HG03442 (cell line): ENCODE results near the gene CACNA1B.

Source experiments
- ATAC-seq: cut with Tn5 transposase; IDR thresholded peaks from one replicate; pipeline ENCODE4 v1.9.1; 2021; ENCODE audit warnings: mild to moderate bottlenecking, moderate library complexity; ENCODE audit not compliant: unreplicated experiment

Gene CACNA1B

DNA sequence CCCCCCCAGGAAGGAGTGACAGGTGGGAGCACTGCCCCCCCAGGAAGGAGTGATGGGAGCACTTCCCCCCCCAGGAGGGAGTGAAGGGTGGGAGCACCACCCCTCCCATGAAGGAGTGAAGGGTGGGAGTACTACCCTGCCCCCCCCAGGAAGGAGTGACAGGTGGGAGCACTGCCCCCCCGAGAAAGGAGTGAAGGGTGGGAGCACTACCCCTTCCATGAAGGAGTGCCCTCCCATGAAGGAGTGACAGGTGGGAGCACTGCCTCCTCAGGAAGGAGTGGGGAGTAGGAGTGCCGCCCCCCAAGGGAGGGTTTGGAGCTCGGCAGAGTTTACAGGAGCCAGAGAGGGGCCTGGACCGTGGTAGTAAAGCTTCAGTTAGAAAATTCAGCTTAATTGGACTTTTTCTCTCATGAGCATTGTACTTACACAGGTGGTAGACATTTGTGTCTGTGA is 100.7 kb downstream of the CACNA1B start:
- no peak for ATAC-seq

DNA sequence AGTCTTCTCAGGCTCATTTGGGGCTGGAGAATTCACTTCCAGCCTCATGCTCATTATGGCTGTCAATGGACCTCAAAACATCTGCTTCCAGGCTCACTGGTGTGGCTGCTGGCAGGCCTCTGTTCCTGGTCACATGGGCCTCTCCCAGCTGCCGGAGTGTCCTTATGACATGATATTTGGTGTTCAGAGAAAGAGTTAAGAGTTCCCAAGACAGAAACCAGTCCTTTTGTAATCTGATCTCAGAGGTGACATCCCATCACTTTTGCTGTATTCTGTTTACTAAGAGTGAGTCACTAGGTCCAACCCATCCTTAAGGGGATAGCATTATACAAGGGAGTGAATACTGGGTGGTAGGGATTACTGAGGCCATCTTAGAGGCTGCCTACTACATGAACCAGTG is 104.6 kb downstream of the CACNA1B start:
- no peak for ATAC-seq

DNA sequence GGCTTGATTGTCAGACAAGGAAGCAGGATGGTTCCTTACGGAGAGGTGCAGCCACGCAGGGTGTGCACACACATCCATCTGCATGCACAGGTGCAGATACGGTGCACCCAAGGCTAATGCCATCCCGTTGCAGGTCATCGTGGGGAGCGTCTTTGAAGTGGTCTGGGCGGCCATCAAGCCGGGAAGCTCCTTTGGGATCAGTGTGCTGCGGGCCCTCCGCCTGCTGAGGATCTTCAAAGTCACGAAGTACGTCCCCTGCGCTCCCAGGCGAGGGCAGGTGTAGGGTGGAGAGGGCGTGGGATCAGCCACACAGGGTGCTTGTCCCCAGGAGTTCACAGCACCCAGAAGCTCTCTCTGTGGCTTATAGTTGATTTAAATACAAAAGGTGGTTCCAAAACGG is 106.4 kb downstream of the CACNA1B start:
- no peak for ATAC-seq

DNA sequence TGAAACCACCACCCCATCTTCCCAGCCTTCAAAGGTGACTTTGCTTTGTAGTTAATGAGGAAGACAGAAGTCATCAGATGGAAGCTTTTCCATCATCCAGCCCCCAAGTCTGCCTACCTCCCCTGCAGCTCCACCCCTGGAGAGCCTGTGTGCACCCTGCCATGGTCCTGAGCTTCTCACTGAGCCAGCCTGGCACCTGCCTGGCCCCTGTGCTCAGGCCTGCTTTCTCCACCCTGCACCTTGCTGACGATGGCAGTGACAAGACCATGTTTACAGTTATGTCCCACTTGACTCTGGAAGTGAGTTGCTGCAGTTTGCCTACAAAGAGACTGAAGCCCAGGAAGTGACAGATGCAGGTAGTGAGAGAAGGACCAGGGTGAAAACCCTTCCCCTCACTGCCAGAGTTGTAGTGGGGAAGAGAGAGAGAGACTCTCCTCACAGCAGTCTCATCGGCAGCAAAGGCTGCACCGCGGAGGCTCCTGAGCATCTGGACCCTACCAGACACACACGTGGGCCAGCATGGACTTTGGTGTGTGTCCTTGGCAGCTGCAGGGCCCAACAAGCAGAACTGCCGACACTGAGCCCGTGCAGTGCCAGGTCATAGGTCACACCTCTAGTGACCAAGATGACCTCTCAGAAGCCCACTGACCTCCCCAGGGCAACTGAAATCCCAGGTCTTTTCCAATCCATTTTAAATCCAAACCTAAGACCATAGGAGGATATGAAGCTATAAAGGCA is 107.1 kb downstream of the CACNA1B start:
- ATAC-seq: no peak

DNA sequence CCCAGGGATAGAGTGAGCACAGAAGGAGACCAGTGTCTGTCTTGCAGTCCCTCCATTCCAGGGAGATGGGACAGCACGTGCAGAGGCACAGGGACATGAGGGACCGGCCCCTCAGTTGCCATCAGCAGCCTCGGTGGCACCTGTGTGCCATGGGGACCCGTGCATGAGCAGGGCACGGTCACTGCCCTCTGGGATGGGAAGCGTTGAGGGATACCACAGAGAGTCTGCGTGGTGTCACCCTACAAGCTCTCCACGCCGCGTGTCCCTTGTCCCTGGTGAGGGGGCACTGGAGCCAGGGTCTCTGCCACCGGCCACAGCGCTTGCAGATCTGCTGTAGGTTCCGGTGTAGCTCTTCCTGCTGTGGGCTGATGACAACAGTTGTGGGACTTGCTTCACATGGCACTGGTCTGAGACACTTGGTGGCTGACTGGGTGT is 108.1 kb downstream of the CACNA1B start:
- ATAC-seq: no peak

DNA sequence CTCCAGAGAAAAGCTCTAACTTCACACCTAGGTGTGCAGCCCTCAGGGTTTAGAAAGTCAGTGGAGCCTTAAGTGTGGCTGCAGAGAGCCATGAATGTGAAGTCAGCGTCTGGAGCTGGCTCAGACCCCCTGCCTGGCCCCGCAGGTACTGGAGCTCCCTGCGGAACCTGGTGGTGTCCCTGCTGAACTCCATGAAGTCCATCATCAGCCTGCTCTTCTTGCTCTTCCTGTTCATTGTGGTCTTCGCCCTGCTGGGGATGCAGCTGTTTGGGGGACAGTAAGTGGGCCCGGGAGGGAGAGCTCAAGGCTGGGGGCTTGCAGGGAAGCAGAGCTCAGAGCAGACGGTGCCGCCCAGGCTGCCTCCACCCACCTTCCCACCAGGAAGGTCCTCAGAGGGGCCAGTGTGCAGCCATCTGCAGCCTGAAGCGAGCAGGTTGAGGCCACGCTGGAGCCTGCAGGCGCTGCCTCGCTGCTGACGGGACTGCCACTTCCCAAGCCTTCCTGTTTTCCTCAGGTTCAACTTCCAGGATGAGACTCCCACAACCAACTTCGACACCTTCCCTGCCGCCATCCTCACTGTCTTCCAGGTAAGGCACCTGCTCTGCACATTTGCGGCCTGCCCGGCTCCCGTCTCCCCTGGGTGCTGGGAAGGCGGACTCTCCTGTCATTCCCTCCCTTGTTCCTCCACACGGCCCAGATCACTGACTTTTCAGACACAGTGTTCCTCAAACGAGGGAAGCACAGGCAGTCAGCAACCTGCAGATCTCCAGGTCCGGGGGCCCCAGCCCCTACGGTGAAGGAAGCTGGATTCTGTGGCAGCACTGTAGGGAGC is 108.9 kb downstream of the CACNA1B start:
- no peak for ATAC-seq

DNA sequence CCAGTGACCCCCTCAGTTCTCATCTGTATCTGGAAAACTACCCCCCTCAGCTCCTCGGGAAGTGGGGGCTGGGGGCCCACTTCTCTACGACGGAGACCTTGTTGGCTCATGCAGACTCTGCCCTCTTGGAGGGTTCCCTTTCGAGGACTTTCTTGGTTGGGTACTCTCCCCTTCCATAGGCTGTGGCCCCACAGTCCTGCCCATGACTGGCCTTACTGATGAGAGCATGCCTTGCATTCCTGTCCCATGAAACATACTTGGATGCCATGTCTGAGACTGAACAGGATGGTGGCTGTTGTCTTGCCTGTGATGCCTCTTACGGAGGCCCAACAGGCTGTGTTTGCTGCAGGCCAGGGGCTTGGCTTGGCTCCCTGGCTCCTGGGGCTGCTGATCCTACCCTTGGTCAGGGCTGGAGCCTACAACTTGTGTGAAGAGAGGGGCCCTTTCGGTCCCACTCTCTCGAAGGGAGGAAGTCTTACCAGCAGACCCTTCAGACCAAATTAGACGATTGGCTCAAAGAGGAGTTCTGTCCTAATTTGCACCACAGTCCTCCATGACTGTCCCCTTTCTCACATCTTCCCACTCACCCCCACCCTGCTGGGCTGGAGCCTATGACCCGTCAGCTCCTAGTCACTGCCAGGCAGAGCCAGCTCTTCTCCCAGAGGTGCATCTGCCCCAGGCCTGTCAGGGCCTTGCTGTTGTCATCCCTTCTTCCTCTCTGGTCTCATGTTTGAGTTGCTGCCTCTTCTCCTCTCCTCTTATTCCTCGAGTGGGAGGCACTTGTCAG is 109.9 kb downstream of the CACNA1B start:
- ATAC-seq: no peak

DNA sequence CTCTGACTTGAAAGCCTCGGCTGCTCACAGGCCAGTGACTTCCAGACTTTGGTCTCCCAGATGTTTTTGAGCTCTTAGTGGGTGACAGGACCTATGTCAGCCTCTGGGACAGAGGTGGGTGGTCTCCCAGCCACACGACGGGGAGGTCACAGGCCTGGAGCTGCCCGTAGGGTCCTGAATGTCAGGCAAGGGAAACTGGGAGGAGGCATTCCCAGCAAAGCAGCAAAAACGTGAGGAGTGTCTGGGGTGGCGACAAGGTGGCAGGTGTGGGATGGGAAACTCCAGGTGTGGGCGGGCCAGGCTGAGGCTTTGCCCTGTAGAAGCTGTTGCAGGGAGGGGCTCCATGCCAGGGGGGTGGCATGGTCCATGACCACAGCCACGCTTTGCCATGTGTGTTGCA is 110.5 kb downstream of the CACNA1B start:
- ATAC-seq: no peak

DNA sequence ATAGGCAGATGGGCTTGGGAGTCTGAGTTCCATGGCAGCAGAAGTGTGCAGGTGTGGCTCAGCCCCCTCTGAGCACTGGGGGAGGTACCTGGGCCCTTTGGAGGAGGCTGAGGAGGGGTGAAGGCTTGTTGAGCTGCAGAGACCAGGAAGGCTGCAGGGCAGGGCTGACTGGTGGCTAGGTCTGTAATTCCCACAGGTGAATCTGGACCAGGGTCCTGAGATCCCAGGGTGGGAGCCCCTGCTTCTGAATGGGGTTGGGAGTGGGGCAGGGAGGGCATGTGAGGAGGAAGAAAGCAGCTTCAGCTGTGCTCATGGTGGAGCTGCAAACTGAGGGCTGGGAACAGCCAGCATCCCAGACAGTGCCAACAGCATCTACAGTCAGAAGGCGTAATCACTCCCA is 111.1 kb downstream of the CACNA1B start:
- no peak for ATAC-seq

DNA sequence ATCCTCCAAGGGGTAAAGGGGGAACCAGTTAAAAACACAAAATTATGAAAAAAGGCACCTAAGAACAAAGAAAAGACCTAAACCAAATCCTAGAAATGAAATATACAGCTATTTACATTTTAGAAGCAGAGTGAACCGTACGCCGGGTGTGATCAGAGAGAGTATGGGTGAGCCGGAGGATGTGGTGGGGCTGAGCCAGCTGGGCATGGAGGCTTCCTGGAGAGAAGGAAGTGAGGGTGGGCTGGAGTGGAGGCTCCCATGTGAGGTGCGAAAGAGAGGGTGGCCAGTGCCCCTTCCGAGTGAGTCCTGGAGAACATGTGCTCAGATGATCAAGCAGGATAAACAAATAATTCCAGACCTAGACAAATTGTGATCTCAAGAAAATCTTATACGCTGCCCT is 111.6 kb downstream of the CACNA1B start:
- ATAC-seq: no peak

DNA sequence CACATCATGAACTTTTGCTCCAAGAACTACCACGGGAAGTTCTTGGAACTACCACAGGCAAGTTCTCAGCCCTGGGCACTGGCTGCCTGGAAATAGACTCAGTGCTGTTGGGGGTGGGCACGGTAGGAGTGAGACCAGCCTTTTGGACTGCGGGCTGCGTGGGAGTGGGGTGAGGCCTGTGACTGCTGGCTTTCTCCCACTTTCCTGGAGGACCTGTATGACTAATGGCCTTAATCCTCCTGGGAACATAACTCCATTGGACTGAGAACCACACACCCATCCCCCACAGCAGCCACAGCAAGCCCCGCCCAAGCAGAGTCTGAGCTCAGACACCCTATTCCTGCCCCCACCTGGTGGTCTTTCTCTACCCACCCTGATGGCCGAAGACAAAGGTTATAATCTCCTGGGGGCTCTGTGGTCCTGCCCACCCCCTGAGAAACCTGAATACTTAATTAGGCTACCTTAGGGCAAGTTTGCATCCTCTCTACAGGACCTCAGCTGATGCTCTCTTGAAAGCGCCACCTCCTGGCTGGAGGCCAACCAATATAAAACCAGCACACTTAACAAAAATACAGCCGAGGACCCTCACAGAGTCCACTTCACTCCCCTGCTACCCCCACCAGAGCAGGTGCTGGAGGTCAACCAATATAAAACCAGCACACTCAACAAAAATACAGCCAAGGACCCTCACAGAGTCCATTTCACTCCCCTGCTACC is 112.6 kb downstream of the CACNA1B start:
- ATAC-seq: no peak

DNA sequence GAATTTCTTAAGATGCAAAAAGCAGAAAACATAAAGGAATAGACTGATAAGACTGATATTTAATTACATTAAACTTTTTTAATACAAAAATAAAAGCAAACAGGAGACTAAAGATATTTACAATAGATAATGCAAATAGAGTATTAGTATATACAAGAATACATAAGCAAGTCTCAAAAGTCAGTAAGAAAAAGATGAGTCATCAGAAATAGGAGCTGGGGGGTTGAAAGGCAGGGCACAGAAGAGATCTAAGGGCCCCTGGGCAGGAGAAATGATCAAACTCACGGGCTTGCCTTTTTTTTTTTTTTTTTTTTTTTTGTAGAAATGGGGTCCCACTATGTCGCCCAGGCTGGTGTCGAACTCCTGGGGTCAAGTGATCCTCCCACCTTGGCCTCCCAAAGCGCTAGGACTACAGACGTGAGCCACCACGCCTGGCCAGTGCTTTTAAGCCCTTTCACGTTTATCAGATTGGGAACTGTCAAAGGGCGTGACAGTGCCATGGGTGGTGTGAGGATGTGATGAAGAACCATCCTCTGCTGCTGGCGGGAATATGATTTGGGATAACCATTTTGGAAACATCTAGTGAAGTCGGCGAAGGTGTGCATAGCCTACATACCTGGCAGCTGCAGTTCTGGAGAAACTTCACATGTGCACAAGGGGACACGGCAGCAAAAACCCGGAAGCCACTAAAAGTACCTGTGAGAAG is 126.1 kb downstream of the CACNA1B start:
- ATAC-seq: no peak

DNA sequence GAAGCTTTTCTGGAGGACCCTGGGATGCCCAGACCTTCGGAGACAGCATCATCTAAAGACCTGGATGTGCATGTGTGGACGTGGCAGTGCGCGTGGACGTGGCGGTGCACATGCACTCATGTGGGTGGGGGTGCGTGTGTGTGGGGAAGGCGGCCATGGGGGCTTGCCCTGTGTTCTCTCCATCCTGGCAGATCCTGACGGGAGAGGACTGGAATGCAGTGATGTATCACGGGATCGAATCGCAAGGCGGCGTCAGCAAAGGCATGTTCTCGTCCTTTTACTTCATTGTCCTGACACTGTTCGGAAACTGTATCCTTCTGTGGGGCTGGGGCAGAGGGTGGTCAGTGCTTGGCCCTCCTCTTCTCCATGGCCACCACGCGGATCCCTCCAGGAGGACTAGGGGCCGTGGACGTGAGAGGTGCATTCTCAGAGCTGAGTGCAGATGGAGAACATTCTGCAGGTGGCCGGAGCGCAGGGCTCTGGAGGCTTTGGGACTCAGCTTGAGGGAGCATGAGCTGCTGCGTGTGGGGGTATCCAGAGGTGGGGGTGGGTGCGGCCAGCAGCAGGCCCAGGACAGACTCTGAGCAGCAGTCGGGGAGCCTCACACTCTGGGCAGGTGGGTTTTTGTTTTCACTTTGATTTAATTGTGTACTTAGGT is 129.1 kb downstream of the CACNA1B start:
- no peak for ATAC-seq

DNA sequence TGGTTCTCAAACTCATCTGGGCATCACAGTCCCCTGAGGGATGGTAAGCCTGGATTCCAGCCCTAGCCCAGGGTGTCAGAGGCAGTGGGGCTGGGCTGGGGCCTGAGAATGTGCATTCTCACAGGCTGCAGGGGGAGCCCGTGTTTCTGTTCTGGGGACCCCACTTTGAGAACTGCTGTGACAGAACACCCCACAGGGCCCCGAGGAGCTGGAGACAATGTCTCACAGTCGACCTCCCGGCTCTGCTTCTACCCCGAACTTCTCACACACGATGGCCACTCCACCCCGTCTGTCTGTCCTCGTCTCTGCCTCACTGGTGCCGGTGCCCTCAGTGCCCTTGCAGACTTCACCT is 130.0 kb downstream of the CACNA1B start:
- no peak for ATAC-seq

DNA sequence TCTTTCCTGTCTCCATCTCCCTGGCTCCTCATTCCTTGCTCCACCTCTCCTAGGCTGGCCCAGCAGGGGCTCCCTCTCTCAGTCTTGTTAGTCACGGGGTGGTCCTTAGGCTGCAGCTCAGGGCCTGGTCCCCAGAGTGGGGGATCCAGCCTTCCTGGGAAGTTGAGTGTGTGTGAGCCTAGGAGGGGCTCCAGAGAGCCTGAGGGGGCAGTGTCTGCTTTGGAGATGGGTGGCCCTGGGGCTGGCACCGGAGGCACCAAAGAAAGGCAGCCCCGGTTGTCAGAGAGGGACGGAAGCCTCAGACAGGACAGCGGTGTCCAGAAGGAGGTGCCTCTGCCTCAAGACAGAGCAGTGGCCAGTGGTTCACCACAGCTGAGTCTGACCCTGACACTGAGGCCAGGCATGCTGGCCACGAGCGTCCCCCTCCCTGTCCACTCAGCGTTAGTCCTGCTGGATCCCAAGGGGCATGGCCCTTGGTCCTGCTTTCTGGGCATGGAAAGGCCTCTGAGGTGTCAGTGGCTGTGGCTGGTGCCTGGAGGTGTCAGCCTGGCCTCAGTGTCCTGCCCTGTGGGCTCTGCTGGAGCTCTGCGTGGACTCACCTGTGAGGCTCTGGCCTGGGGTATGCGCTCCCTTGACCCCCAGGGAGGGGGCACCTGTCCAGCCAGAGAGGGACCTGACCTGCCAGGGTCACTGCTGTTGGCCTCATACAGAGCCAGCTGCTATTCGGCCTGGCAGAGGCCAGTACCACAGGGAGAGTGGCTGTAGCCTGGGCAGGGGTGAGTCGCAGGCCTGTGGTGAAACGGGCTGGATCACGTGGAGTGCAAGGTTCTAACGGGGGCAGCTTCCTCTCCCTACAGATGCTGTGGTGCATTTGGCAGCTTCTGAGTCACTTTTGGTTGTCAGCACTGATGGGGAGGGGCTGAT is 130.6 kb downstream of the CACNA1B start:
- ATAC-seq: no peak

DNA sequence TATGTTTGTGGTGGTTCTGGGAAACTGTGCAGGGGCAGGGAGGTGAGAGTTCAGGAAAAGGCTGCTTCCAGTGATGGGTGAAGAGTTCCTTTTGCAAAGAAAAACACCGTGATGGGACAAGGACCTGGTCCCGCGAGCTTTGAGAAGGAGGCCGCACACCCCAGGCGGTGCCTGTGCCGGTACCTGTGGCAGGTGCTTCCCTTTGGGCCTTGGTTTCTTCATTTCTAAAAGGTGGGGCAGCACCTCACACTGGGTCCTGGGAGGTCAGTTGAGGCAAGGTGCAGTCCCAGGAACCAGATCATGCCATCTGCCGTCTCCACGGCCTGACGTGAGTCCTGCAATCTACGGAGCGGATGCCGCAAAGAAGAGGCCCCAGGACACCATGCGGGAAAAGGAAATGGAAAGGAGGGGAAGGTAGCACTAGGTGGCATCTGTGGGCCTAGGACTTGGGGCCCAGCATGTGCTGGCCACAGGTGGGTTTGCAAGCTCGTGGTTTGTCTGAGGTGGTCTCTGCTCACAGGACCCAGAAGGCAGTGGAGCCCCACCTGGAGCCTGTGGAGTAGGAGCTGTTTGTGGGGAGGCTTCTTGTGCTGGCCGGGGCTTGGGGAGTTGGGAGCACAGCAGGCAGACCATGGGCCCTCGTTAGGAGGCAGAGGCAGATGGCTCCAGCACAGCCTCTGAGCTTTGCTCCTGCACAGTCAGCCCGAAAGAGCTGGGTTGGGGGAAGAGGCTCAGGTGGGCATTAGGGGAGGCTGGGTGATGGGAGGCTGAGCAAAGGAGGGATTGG is 131.6 kb downstream of the CACNA1B start:
- no peak for ATAC-seq

DNA sequence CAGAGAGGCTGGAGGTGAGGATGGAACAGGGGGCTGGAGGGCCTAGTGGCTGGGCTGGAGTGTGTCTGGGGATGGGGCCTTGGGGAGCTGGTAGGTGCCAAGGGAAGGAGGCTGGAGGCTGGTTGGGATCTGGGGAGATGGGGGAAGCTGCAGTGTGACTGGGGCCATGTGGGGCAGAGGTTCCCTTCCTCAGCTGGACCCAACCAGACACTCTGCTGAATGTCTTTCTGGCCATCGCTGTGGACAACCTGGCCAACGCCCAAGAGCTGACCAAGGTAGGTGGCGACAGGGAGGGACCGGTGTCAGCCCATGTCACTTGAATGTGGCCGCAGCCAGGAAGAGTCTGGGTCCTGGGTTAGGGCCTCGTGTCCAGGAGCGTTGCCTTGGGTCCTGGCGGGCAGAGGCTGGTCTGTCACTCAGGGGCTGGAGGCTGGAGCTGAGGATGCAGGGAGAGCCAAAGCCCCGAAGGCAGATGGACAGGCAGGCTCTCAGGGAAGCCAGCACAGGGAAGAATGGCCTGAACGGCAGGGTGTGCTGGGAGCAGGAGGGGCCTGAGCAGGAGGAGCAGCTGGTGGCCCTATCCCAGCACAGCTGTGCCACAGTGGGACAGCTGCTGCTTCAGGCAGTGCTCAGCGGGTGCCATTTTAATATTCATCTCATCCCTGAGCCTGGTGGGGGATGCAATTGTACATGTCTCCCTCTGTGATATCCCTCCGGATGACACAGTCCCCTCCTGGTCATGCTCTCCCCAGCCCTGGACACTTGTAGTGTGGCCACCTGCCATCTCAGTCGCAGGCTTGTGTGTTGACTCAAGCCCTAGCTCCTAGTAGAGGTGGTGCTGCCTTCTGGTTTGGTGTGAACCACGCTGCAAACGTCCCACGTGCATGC is 132.5 kb downstream of the CACNA1B start:
- ATAC-seq: no peak
